Transverse colon (tissue), 4 donors: Measurements from ENCODE around the gene MARS1. TPM values are rescaled to one million over a fixed set of nuclear protein-coding genes. Genes with fewer than 3 reads are reported as not detected.
"Not testable (repeated sequence)": the region's sequence is repeated elsewhere in the genome, so short reads cannot be mapped to it uniquely, and the experiment has no call there.

Experiments
- DNase-seq: peaks from one replicate; pipeline ENCODE4 v3.0.0-alpha.2; 2019
- H3K27ac ChIP-seq, 4 donors: fragments of 200-600 bp; sonication (generic); 2 replicates each; pipeline ENCODE4 v1.5.1; 2016 to 2018; ENCODE audit warnings: inconsistent platforms in 4 of 4
- H3K27me3 ChIP-seq: fragments of 200-600 bp; sonication (generic); 2 replicates; pipeline ENCODE4 v1.5.1; 2017; ENCODE audit warnings: inconsistent platforms
- H3K36me3 ChIP-seq, 4 donors: fragments of 200-600 bp; sonication (generic); 2 replicates each; pipeline ENCODE4 v1.5.1; 2017 to 2019; ENCODE audit warnings: inconsistent platforms in 4 of 4
- H3K4me1 ChIP-seq, 4 donors: fragments of 200-600 bp; sonication (generic); 2 replicates each; pipeline ENCODE4 v1.5.1; 2017 to 2020; ENCODE audit warnings: inconsistent platforms in 4 of 4
- H3K4me3 ChIP-seq, 4 donors: fragments of 200-600 bp; sonication (generic); 1 replicate in 1 of 4; 2 replicates in 3 of 4; pipeline versions ENCODE4 v1.5.1 to v1.6.1; 2017 to 2019; ENCODE audit warnings: inconsistent platforms in 4 of 4
- H3K9me3 ChIP-seq, 2 donors: fragments of 200-600 bp; sonication (generic); 2 replicates each; pipeline ENCODE4 v1.5.1; 2017 to 2019; ENCODE audit warnings: inconsistent platforms in 2 of 2
- CTCF ChIP-seq, 5 experiments: fragments of 200-600 bp in 3 of 5; fragments of 450-650 bp in 2 of 5; sonication (generic) in 3 of 5; IDR thresholded peaks; 1 replicate in 2 of 5; 2 replicates in 3 of 5; pipeline ENCODE4 v1.5.1; 2016 to 2017; ENCODE audit warnings: antibody characterized with exemption in 5 of 5, inconsistent platforms in 3 of 5, mild to moderate bottlenecking in 2 of 5, moderate library complexity in 1 of 5
- EP300 ChIP-seq: sonication (generic); formaldehyde crosslinking; IDR thresholded peaks from one replicate; pipeline ENCODE4 v1.6.1; 2017; ENCODE audit warnings: antibody characterized with exemption, low read depth
- POLR2A ChIP-seq: fragments of 450-650 bp; IDR thresholded peaks from one replicate; pipeline ENCODE4 v1.6.1; 2016; ENCODE audit warnings: antibody characterized with exemption, mild to moderate bottlenecking, moderate library complexity
- POLR2AphosphoS5 ChIP-seq, 3 donors: sonication (generic); formaldehyde crosslinking; IDR thresholded peaks; one replicate each; pipeline ENCODE4 v1.6.1; 2016; ENCODE audit warnings: antibody characterized with exemption in 3 of 3
- WGBS, 2 donors: methylation state at CpG; one replicate each; pipeline ENCODE4 v1.1.5; 2018; ENCODE audit warnings: low coverage in 1 of 2; 5-methylcytosine and 5-hydroxymethylcytosine counted together
- in situ Hi-C, 4 donors: fragments of 200-750 bp; cut with MboI; loops; one replicate each; pipeline versions ENCODE4 v1.15.0 to v1.15.1; 2017; ENCODE audit warnings: low sequenced_read_pairs in 3 of 4, low pct_ligation_motif_present in 1 of 4, low pct_unique_long_range_greater_than_20kb in 1 of 4
- intact Hi-C: fragments of 100-400 bp; cut with DNase I; formaldehyde crosslinking; loops from one replicate; pipeline ENCODE4 v1.15.1; 2023; ENCODE audit warnings: low total_unique reads
- total RNA-seq, 4 donors: library from RNA; depleted of rRNA; stranded (reverse); fragments of >200 nt; gene quantifications; one replicate each; pipeline ENCODE4 v1.1.0, GENCODE V29; 2016

MARS1 gene
- total RNA-seq, 4 donors from 2014 or later, result 39.0 to 184 (median 103) TPM

DNA sequence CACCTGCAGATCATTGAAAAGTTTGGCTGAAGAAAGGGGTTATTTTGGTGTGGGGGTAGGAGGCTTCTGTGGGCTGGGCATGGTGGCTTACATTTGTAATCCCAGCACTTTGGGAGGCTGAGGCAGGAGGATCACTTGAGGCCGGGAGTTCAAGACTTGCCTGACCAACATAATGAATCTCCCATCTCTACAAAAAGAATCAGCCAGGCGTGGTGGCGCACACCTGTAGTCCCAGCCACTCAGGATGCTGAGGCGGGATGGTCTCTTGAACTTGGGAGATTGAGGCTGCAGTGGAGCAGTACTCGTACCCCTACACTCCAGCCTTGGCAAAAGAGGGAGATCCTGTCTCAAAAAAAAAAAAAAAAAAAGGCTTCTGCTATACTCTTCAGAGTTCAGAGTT lies 25.4 kb downstream of the MARS1 start:
- 97 to 100% methylated on average over 3 to 5 of the region's 5 CpGs for WGBS, 2 donors
- DNase-seq, result no peak
- TF ChIP-seq EP300, result no peak
- TF ChIP-seq CTCF (IDR thresholded peaks at IDR 0.05), result no peak
- TF ChIP-seq POLR2A, result no peak
- in situ Hi-C loops (no loop called here), intact Hi-C loops (no loop called here)
- Histone ChIP-seq H3K4me3 (no peak overlapping the region), H3K27ac (no peak overlapping the region), H3K27me3 (no peaks in the 10 kb centered on the region), H3K36me3 (peaks cover 0 to 52% (median 22%) of the 10 kb centered on the region in 4 donors), H3K9me3 (no peaks in the 10 kb centered on the region), H3K4me1 (peaks cover 2 to 14% (median 12%) of the 10 kb centered on the region in 4 donors)

GRCh38 chr12:57513677-57514076 lies 25.8 kb downstream of the MARS1 start:
- H3K27me3 ChIP-seq, H3K9me3 ChIP-seq, H3K27ac ChIP-seq, H3K4me3 ChIP-seq, in situ Hi-C loops, DNase-seq, intact Hi-C loops: not testable (repeated sequence)
- 92 to 98% methylated on average over 6 of the region's 6 CpGs for WGBS, 2 donors
- Histone ChIP-seq H3K4me1 (peaks cover 6 to 18% (median 16%) of the 10 kb centered on the region in 4 donors), H3K36me3 (peaks cover 0 to 52% (median 22%) of the 10 kb centered on the region in 4 donors)

GRCh38 chr12:57514246-57514645 lies 26.4 kb downstream of the MARS1 start:
- peaks cover 0 to 47% (median 22%) of the 10 kb centered on the region in 4 donors for H3K36me3 ChIP-seq
- DNase-seq, in situ Hi-C loops, H3K27me3 ChIP-seq, H3K4me3 ChIP-seq, H3K27ac ChIP-seq, H3K9me3 ChIP-seq, intact Hi-C loops: not testable (repeated sequence)
- peaks cover 11 to 24% (median 22%) of the 10 kb centered on the region in 4 donors for H3K4me1 ChIP-seq
- WGBS, 2 donors, result 89 to 92% methylated on average over 3 to 9 of the region's 9 CpGs

- DNase-seq, result no peak
- intact Hi-C loops, result no loop called here
- Histone ChIP-seq H3K4me3 (no peak overlapping the region), H3K36me3 (peaks cover 0 to 45% (median 21%) of the 10 kb centered on the region in 4 donors), H3K9me3 (no peaks in the 10 kb centered on the region), H3K27ac (no peak overlapping the region), H3K4me1 (peaks cover 16 to 27% (median 23%) of the 10 kb centered on the region in 4 donors), H3K27me3 (no peaks in the 10 kb centered on the region)
- 85 to 95% methylated on average over 3 to 9 of the region's 9 CpGs for WGBS, 2 donors
- TF ChIP-seq CTCF (IDR thresholded peaks at IDR 0.05) (no peak), POLR2AphosphoS5 (IDR thresholded peaks at IDR 0.05) (no peak), POLR2A (no peak), EP300 (no peak)
- in situ Hi-C loops, result no loop called here
Measured at GRCh38 chr12:57514720-57515407, 27.0 kb downstream of the MARS1 start.

- TF ChIP-seq POLR2AphosphoS5 (IDR thresholded peaks at IDR 0.05) (no peak), EP300 (no peak), POLR2A (no peak), CTCF (IDR thresholded peaks at IDR 0.05) (no peak)
- H3K36me3 ChIP-seq, result peaks cover 0 to 45% (median 21%) of the 10 kb centered on the region in 4 donors
- 77 to 79% methylated on average over 2 to 3 of the region's 3 CpGs for WGBS, 2 donors
- no peaks in the 10 kb centered on the region for H3K27me3 ChIP-seq
- H3K27ac ChIP-seq, result no peak overlapping the region
- no peaks in the 10 kb centered on the region for H3K9me3 ChIP-seq
- DNase-seq, result no peak
- peaks cover 16 to 27% (median 23%) of the 10 kb centered on the region in 4 donors for H3K4me1 ChIP-seq
- in situ Hi-C loops, result no loop called here
- H3K4me3 ChIP-seq, result no peak overlapping the region
- intact Hi-C loops, result no loop called here
Measured at GRCh38 chr12:57515408-57515933, 27.6 kb downstream of the MARS1 start.
